Neural cell (in vitro differentiated cells): ENCODE results near the gene RDH11. TPM values are rescaled to one million over a fixed set of nuclear protein-coding genes. Genes with fewer than 3 reads are reported as not detected.

ENCODE experiments used
- H2AFZ ChIP-seq: fragments of 200-600, 300-800 bp; sonication (generic), shearing (Covaris generic); 2 replicates; pipeline ENCODE4 v1.6.0; 2014; ENCODE audit warnings: low read depth, mild to moderate bottlenecking, antibody characterized with exemption, low read length, moderate library complexity
- H3F3A ChIP-seq: fragments of 200-600 bp; shearing (Covaris generic); 2 replicates; pipeline ENCODE4 v1.6.1; 2016; ENCODE audit warnings: mild to moderate bottlenecking, moderate library complexity, mixed read lengths, antibody characterized with exemption, low read length; ENCODE audit not compliant: insufficient read depth, poor library complexity, severe bottlenecking
- H3K27ac ChIP-seq: fragments of 200-600, 300-800 bp; sonication (generic), shearing (Covaris generic); 2 replicates; pipeline ENCODE4 v1.5.1; 2014; ENCODE audit warnings: mild to moderate bottlenecking, low read length, moderate library complexity
- H3K27me3 ChIP-seq: fragments of 300-800, 200-600 bp; sonication (generic), shearing (Covaris generic); 2 replicates; pipeline ENCODE4 v1.6.0; 2014; ENCODE audit warnings: mild to moderate bottlenecking, low read depth, low read length, moderate library complexity; ENCODE audit not compliant: insufficient read depth
- H3K36me3 ChIP-seq: fragments of 300-800, 200-600 bp; sonication (generic), shearing (Covaris generic); 2 replicates; pipeline ENCODE4 v1.5.1; 2014; ENCODE audit warnings: mild to moderate bottlenecking, antibody characterized with exemption, low read length, moderate library complexity; ENCODE audit not compliant: insufficient read depth
- H3K4me2 ChIP-seq: fragments of 300-800, 200-600 bp; sonication (generic), shearing (Covaris generic); 2 replicates; pipeline ENCODE4 v1.6.0; 2014; ENCODE audit warnings: mild to moderate bottlenecking, low read length
- H3K4me3 ChIP-seq: fragments of 300-800, 200-600 bp; sonication (generic), shearing (Covaris generic); 2 replicates; pipeline ENCODE4 v1.5.1; 2014; ENCODE audit warnings: mild to moderate bottlenecking, low read length, moderate library complexity
- H3K79me2 ChIP-seq: fragments of 200-600 bp; shearing (Covaris generic); replicated peaks from 2 replicates; pipeline ENCODE4 v1.6.0; 2014; ENCODE audit warnings: mild to moderate bottlenecking, low read length, moderate library complexity; ENCODE audit not compliant: insufficient read depth
- H3K9ac ChIP-seq: fragments of 300-800, 200-600 bp; sonication (generic), shearing (Covaris generic); 2 replicates; pipeline ENCODE4 v1.6.1; 2016; ENCODE audit warnings: mild to moderate bottlenecking, low read length, mixed read lengths
- H3K9me2 ChIP-seq: fragments of 200-600 bp; shearing (Covaris generic); 2 replicates; pipeline ENCODE4 v1.6.1; 2016; ENCODE audit warnings: mild to moderate bottlenecking, low read length, mixed read lengths; ENCODE audit not compliant: insufficient read depth
- H3K9me3 ChIP-seq: fragments of 200-600, 300-800 bp; sonication (generic), shearing (Covaris generic); 2 replicates; pipeline ENCODE4 v1.6.1; 2016; ENCODE audit warnings: mild to moderate bottlenecking, mixed run types, low read length, moderate library complexity, mixed read lengths
- H4K20me1 ChIP-seq: fragments of 200-600 bp; shearing (Covaris generic); 2 replicates; pipeline ENCODE4 v1.6.1; 2016; ENCODE audit warnings: mild to moderate bottlenecking, mixed run types; ENCODE audit not compliant: insufficient read depth
- EP300 ChIP-seq: fragments of 450-650 bp; conservative IDR thresholded peaks from 2 replicates; pipeline ENCODE4 v1.6.1; 2014; ENCODE audit warnings: antibody characterized with exemption, mild to moderate bottlenecking, moderate library complexity; ENCODE audit not compliant: poor library complexity, severe bottlenecking
- EZH2 ChIP-seq: fragments of 200-600, 300-800 bp; shearing (Covaris generic), sonication (generic); IDR thresholded peaks from 2 replicates; pipeline ENCODE4 v1.6.1; 2014; ENCODE audit warnings: antibody characterized with exemption, low read length, borderline replicate concordance, mild to moderate bottlenecking; ENCODE audit not compliant: insufficient read depth, poor library complexity, severe bottlenecking
- MXI1 ChIP-seq: fragments of 450-650 bp; conservative IDR thresholded peaks from 2 replicates; pipeline ENCODE4 v1.6.1; 2014; ENCODE audit warnings: antibody characterized with exemption, mild to moderate bottlenecking; ENCODE audit not compliant: poor library complexity, severe bottlenecking
- POLR2AphosphoS5 ChIP-seq: IDR thresholded peaks from 2 replicates; pipeline ENCODE4 v1.6.1; 2012
- RAD21 ChIP-seq: fragments of 450-650 bp; conservative IDR thresholded peaks from 2 replicates; pipeline ENCODE4 v1.6.1; 2014; ENCODE audit warnings: antibody characterized with exemption, mild to moderate bottlenecking, moderate library complexity
- SMC3 ChIP-seq: fragments of 450-650 bp; conservative IDR thresholded peaks from 2 replicates; pipeline ENCODE4 v1.6.1; 2014; ENCODE audit warnings: antibody characterized with exemption, mild to moderate bottlenecking, moderate library complexity; ENCODE audit not compliant: poor library complexity
- TAF1 ChIP-seq: IDR thresholded peaks from 2 replicates; pipeline ENCODE4 v1.6.1; 2012; ENCODE audit warnings: low read depth
- polyA minus RNA-seq: library from RNA; depleted of rRNA, polyadenylated mRNA; stranded (reverse); fragments of >200 nt; gene quantifications from 2 replicates; pipeline ENCODE4 v1.2.3, GENCODE V29; 2014
- polyA plus RNA-seq: library from polyadenylated mRNA; depleted of rRNA; stranded (reverse); fragments of >200 nt; gene quantifications from 2 replicates; pipeline ENCODE4 v1.2.3, GENCODE V29; 2014
- TF ChIP-seq, protein P1 (sequence below): IDR thresholded peaks from 2 replicates; pipeline ENCODE4 v1.6.1; 2012; ENCODE audit warnings: borderline replicate concordance
- TF ChIP-seq, protein P2 (sequence below): fragments of 450-650 bp; IDR thresholded peaks from 2 replicates; pipeline ENCODE4 v1.5.1; 2014; ENCODE audit warnings: antibody characterized with exemption, mild to moderate bottlenecking, moderate library complexity; ENCODE audit not compliant: poor library complexity, severe bottlenecking

RDH11 gene, protein sequence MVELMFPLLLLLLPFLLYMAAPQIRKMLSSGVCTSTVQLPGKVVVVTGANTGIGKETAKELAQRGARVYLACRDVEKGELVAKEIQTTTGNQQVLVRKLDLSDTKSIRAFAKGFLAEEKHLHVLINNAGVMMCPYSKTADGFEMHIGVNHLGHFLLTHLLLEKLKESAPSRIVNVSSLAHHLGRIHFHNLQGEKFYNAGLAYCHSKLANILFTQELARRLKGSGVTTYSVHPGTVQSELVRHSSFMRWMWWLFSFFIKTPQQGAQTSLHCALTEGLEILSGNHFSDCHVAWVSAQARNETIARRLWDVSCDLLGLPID
- polyA plus RNA-seq (179 and 190 TPM in 2 replicates), polyA minus RNA-seq (111 and 115 TPM in 2 replicates)

DNA sequence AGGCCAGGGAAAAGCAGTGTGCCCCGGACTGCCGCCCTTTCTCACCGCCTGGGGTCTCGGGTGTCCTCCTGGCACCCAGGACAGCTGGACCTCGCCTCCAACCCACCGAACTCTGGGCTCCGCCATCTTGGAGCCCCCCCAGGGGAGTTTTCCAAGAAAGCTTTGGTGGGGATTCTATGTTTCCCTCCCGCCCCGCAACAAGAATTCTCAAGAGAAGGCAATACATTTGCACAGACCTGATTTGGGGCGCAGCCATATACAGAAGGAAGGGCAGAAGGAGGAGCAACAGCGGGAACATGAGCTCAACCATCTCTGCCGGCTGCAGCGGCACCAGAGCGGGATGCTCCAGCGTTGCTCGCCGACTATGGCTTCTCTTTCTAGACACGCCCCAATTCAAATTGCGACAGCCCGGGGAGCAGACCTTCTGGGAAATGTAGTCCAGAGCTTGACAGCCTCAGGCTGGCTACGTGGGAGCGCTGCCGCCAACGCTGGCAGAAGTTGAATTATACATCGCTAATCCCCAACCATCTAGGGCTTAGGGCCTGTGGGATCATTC lies at the start of gene RDH11:
Gene RDH11, minus strand, starts transcription at position 371 of the 556 bp plus-strand sequence. Its CDS starts 61 bp downstream, at position 310.
- peaks cover 37% of the 10 kb centered on the region for H3K79me2 ChIP-seq
- TF ChIP-seq SMC3 (no peak), MXI1 (peak; percentile 86), EZH2 (no peak), POLR2AphosphoS5 (peak; percentile 100), RAD21 (peak; percentile 12), TAF1 (peak; percentile 46), EP300 (peak; percentile 46)
- TF ChIP-seq, protein P1, sequence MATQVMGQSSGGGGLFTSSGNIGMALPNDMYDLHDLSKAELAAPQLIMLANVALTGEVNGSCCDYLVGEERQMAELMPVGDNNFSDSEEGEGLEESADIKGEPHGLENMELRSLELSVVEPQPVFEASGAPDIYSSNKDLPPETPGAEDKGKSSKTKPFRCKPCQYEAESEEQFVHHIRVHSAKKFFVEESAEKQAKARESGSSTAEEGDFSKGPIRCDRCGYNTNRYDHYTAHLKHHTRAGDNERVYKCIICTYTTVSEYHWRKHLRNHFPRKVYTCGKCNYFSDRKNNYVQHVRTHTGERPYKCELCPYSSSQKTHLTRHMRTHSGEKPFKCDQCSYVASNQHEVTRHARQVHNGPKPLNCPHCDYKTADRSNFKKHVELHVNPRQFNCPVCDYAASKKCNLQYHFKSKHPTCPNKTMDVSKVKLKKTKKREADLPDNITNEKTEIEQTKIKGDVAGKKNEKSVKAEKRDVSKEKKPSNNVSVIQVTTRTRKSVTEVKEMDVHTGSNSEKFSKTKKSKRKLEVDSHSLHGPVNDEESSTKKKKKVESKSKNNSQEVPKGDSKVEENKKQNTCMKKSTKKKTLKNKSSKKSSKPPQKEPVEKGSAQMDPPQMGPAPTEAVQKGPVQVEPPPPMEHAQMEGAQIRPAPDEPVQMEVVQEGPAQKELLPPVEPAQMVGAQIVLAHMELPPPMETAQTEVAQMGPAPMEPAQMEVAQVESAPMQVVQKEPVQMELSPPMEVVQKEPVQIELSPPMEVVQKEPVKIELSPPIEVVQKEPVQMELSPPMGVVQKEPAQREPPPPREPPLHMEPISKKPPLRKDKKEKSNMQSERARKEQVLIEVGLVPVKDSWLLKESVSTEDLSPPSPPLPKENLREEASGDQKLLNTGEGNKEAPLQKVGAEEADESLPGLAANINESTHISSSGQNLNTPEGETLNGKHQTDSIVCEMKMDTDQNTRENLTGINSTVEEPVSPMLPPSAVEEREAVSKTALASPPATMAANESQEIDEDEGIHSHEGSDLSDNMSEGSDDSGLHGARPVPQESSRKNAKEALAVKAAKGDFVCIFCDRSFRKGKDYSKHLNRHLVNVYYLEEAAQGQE = peak; percentile 53
- TF ChIP-seq, protein P2, sequence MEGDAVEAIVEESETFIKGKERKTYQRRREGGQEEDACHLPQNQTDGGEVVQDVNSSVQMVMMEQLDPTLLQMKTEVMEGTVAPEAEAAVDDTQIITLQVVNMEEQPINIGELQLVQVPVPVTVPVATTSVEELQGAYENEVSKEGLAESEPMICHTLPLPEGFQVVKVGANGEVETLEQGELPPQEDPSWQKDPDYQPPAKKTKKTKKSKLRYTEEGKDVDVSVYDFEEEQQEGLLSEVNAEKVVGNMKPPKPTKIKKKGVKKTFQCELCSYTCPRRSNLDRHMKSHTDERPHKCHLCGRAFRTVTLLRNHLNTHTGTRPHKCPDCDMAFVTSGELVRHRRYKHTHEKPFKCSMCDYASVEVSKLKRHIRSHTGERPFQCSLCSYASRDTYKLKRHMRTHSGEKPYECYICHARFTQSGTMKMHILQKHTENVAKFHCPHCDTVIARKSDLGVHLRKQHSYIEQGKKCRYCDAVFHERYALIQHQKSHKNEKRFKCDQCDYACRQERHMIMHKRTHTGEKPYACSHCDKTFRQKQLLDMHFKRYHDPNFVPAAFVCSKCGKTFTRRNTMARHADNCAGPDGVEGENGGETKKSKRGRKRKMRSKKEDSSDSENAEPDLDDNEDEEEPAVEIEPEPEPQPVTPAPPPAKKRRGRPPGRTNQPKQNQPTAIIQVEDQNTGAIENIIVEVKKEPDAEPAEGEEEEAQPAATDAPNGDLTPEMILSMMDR = peak; percentile 30

DNA sequence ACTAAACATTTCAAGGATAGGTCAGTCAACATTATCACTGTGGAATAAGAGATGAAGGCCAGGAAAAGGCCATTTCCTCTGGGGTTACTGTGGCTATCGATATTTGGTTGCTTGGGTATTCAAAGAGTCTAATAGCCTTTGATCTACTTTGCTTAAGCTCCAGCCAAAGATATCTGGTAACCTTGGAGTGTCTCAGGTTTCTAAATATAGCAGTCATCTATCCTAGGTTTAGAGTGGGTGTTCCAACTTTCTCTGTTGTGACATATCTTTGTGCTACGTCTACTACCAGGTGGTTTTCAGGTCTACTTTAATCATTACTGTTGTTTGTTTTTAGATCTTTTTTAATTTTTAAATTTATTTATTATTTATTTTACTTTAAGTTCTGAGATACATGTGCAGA lies 48.5 kb upstream of the RDH11 start:
- no peaks in the 10 kb centered on the region for H3F3A ChIP-seq
- H2AFZ ChIP-seq = no peak overlapping the region
- H3K27ac ChIP-seq = no peak overlapping the region
- H3K9ac ChIP-seq = no peak overlapping the region
- H3K79me2 ChIP-seq = no peaks in the 10 kb centered on the region
- TF ChIP-seq RAD21 (no peak), MXI1 (no peak), TAF1 (no peak), EP300 (no peak), SMC3 (no peak)
- H3K9me3 ChIP-seq = no peaks in the 10 kb centered on the region
- H4K20me1 ChIP-seq = no peaks in the 10 kb centered on the region
- peaks cover 3% of the 10 kb centered on the region for H3K36me3 ChIP-seq
- H3K27me3 ChIP-seq = no peaks in the 10 kb centered on the region
- H3K4me3 ChIP-seq = no peak overlapping the region
- H3K4me2 ChIP-seq = no peak overlapping the region
- no peaks in the 10 kb centered on the region for H3K9me2 ChIP-seq

More for the DNA sequence above, at the start of gene RDH11:
- no peaks in the 10 kb centered on the region for H3K9me3 ChIP-seq
- H3K27me3 ChIP-seq = no peaks in the 10 kb centered on the region
- H4K20me1 ChIP-seq = no peaks in the 10 kb centered on the region
- no peaks in the 10 kb centered on the region for H3K36me3 ChIP-seq
- H3K4me2 ChIP-seq = peak within 1 kb of the TSS; percentile 31
- H3K4me3 ChIP-seq = peak within 1 kb of the TSS; percentile 76
- peak within 1 kb of the TSS; percentile 97 for H3K27ac ChIP-seq
- H3K9ac ChIP-seq = peak within 1 kb of the TSS; percentile 95
- no peaks in the 10 kb centered on the region for H3F3A ChIP-seq
- H3K9me2 ChIP-seq = no peaks in the 10 kb centered on the region
- peak within 1 kb of the TSS; percentile 86 for H2AFZ ChIP-seq
